ENCODE results near the gene PDLIM1. TPM values are rescaled to one million over a fixed set of nuclear protein-coding genes. Genes with fewer than 3 reads are reported as not detected.

Gene PDLIM1
- polyA plus RNA-seq, 3 donors: 1.9 to 5.2 (median 4.8) TPM

DNA sequence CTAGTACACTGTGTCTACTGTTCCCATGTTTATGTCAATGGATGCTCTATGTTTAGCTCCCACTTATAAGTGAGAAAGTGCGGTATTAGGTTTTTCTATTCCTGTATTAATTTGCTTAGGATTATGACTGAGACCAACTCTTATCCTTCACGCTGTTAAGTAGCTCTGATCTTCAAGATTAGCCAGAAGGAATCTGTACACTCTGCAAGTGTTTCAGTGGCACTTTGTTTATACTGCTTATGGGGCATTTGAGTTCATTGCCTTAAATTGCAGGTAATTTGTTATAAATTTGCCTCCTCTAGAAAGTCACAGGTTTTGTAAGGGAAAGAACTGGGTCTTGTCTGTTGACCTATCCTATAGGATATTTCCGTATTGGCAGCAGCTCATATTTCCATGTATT lies 103.2 kb downstream of the PDLIM1 start:
- Histone ChIP-seq H3K79me2 (ENCODE audit: insufficient read depth, low read length) (no peaks in the 10 kb centered on the region), H2AFZ (ENCODE audit: insufficient read depth, low read depth, low read length, poor library complexity, severe bottlenecking) (no peak overlapping the region), H3K36me3 (replicated peaks in 1 of 2; ENCODE audit: control insufficient read depth in 1 of 2, insufficient read depth in 2 of 2, low read length in 2 of 2) (no peaks in the 10 kb centered on the region), H3K27ac (ENCODE audit: low read depth in 1 of 2, low read length in 2 of 2) (no peak overlapping the region), H3K4me1 (ENCODE audit: control insufficient read depth in 1 of 2, insufficient read depth in 2 of 2, low read length in 2 of 2) (peaks cover 4 to 8% of the 10 kb centered on the region in 2 donors), H3K4me3 (replicated peaks in 1 of 3; ENCODE audit: low read depth in 2 of 3, low read length in 3 of 3) (no peak overlapping the region), H4K20me1 (ENCODE audit: insufficient read depth, low read length) (no peaks in the 10 kb centered on the region), H3K4me2 (replicated peaks; ENCODE audit: extremely low read depth, low read length, poor library complexity, severe bottlenecking) (no peak overlapping the region), H3K9ac (ENCODE audit: insufficient read depth, low read length, poor library complexity, severe bottlenecking) (no peak overlapping the region), H3K27me3 (ENCODE audit: control insufficient read depth in 2 of 2, insufficient read depth in 2 of 2, low read length in 2 of 2) (peaks cover 0 to 7% of the 10 kb centered on the region in 2 donors), H3K9me3 (replicated peaks in 1 of 2; ENCODE audit: control insufficient read depth in 1 of 2, insufficient read depth in 1 of 2, low read length in 2 of 2) (no peaks in the 10 kb centered on the region)
- WGBS (ENCODE audit: insufficient coverage): 100% methylated on average over 1 of the region's 3 CpGs
- no peak for DNase-seq
- no peaks in the 10 kb centered on the region for H3K36me3 Mint-ChIP-seq
- no peak overlapping the region for H3K27ac Mint-ChIP-seq
- no peak overlapping the region for H3K4me3 Mint-ChIP-seq
- H3K9me3 Mint-ChIP-seq: peaks cover 0 to 2% (median 0%) of the 10 kb centered on the region in 7 donors
- no peak for TF ChIP-seq CTCF (IDR thresholded peaks at IDR 0.05)
- peaks cover 9 to 16% (median 11%) of the 10 kb centered on the region in 3 donors for H3K27me3 Mint-ChIP-seq (ENCODE audit: low read depth in 3 of 3)
- intact Hi-C loops (cut with micrococcal nuclease): no loop called here
- H3K4me1 Mint-ChIP-seq: peaks cover 9% of the 10 kb centered on the region

Other genes starting within 250 kb of the PDLIM1 start
- not detected for gene CYP2C8, start 221.5 kb downstream of the PDLIM1 start, polyA plus RNA-seq
- not detected for gene ACSM6, start 96.8 kb downstream of the PDLIM1 start, polyA plus RNA-seq

All from CD14-positive monocyte (primary cell).